Pulmonary artery endothelial cell (primary cell): ENCODE measurements around the gene DVL2. TPM values are rescaled to one million over a fixed set of nuclear protein-coding genes. Genes with fewer than 3 reads are reported as not detected.
"Not testable (repeated sequence)": the region's sequence is repeated elsewhere in the genome, so short reads cannot be mapped to it uniquely, and the experiment has no call there.

ENCODE experiments used
- DNase-seq: peaks from one replicate; pipeline ENCODE4 v3.0.0-alpha.2; 2011; ENCODE audit warnings: low read depth, low spot score
- total RNA-seq: library from RNA; depleted of rRNA; stranded (reverse); fragments of >200 nt; gene quantifications from 2 replicates; pipeline ENCODE4 v1.2.3, GENCODE V29; 2014

DVL2 gene
- total RNA-seq, 1 donor from 2014 or later: 35.2 TPM

GRCh38 chr17:7204336-7204735 lies 30.0 kb downstream of the DVL2 start:
- DNase-seq: no peak

- DNase-seq: no peak
Measured at GRCh38 chr17:7203391-7203790, 30.9 kb downstream of the DVL2 start.

- DNase-seq: no peak
Measured at GRCh38 chr17:7196651-7197401, 37.5 kb downstream of the DVL2 start.

GRCh38 chr17:7195971-7196370 lies 38.3 kb downstream of the DVL2 start:
- DNase-seq: no peak

GRCh38 chr17:7192271-7192937 lies 41.9 kb downstream of the DVL2 start:
- DNase-seq: no peak

- DNase-seq: no peak
Measured at GRCh38 chr17:7191571-7192270, 42.6 kb downstream of the DVL2 start.

GRCh38 chr17:7191069-7191468 lies 43.2 kb downstream of the DVL2 start:
- DNase-seq: no peak

- no peak for DNase-seq
Measured at GRCh38 chr17:7190276-7190917, 43.9 kb downstream of the DVL2 start.

- no peak for DNase-seq
Measured at GRCh38 chr17:7186241-7186640, 48.1 kb downstream of the DVL2 start.

GRCh38 chr17:7184647-7185046 lies 49.7 kb downstream of the DVL2 start:
- no peak for DNase-seq

- no peak for DNase-seq
Measured at GRCh38 chr17:7184091-7184488, 50.2 kb downstream of the DVL2 start.

- no peak for DNase-seq
Measured at GRCh38 chr17:7183433-7184090, 50.8 kb downstream of the DVL2 start.

- not testable (repeated sequence) for DNase-seq
Measured at GRCh38 chr17:7182101-7182500, 52.2 kb downstream of the DVL2 start.

- no peak for DNase-seq
Measured at GRCh38 chr17:7179317-7180254, 54.7 kb downstream of the DVL2 start, which contains the start of gene ASGR1. ASGR1 (minus strand) TSS chr17:7179370; CDS start chr17:7178563, 807 bp downstream.

- no peak for DNase-seq
Measured at GRCh38 chr17:7178973-7179316, 55.4 kb downstream of the DVL2 start.

GRCh38 chr17:7177954-7178477 lies 56.3 kb downstream of the DVL2 start:
- no peak for DNase-seq

- no peak for DNase-seq
Measured at GRCh38 chr17:7177191-7177953, 56.9 kb downstream of the DVL2 start.

GRCh38 chr17:7176841-7177190 lies 57.5 kb downstream of the DVL2 start:
- no peak for DNase-seq

- DNase-seq: no peak
Measured at GRCh38 chr17:7176107-7176840, 58.0 kb downstream of the DVL2 start.
